Upper lobe of left lung (tissue), 4 donors: ENCODE results near the gene MED29.

ENCODE experiments used
- EP300 ChIP-seq, 4 donors: sonication (generic); formaldehyde crosslinking; IDR thresholded peaks; one replicate each; pipeline ENCODE4 v1.5.1; 2017; ENCODE audit warnings: antibody characterized with exemption in 4 of 4, control low read depth in 2 of 4
- POLR2A ChIP-seq, 4 donors: fragments of 450-650 bp; IDR thresholded peaks; one replicate each; pipeline ENCODE4 v1.5.1; 2016 to 2017; ENCODE audit warnings: antibody characterized with exemption in 4 of 4, mild to moderate bottlenecking in 2 of 4
- POLR2AphosphoS5 ChIP-seq, 2 donors: sonication (generic); formaldehyde crosslinking; IDR thresholded peaks; one replicate each; pipeline ENCODE4 v1.5.1; 2017; ENCODE audit warnings: antibody characterized with exemption in 2 of 2
- TF ChIP-seq, protein P1 (sequence below), 6 experiments: fragments of 450-650 bp in 4 of 6; fragments of 200-600 bp in 2 of 6; sonication (generic) in 2 of 6; IDR thresholded peaks; one replicate each; pipeline ENCODE4 v1.5.1; 2016 to 2019; ENCODE audit warnings: antibody characterized with exemption in 6 of 6

DNA sequence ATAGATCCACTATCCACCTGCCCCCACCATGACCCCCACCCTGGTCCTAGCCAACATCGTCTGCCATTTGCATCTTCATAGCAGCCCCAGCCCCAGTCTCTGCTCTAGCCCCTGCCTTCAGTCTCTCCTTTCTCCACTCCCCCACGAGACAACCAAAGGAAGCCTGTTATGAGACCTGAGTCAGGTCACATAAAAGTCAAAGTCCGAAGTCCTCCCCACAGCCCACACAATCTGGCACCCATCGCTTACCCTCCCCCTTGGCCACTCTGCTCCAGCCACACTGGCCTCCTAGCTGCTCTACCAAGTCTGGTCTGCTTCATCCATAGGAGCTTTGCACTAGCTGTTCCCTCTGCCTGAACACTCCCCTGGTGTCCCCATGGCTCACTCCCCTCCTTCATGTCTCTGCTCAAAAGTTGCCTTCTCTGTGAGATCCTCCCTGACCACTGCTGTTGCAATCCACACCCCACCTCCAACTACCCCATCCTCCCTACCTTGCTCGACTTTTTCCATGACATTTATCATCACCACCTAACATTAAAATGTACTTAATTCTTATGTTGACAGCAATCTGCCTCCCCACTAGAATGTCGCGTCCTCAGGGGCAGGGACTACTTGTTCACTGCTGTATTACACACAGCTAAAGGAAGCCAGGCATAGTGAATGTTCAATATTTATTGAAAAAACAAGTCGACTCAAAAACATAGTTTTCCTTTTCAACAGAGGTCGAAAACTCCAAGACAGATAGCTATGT, 20.1 kb downstream of the MED29 start:
- TF ChIP-seq POLR2A (IDR thresholded peaks at IDR 0.05) (peak in 2 of 4 donors; percentile 70 to 78), EP300 (IDR thresholded peaks at IDR 0.05) (peak in 1 of 4 donors; percentile 21), POLR2AphosphoS5 (IDR thresholded peaks at IDR 0.05) (peak; percentile 78 to 98)
- TF ChIP-seq, protein P1, sequence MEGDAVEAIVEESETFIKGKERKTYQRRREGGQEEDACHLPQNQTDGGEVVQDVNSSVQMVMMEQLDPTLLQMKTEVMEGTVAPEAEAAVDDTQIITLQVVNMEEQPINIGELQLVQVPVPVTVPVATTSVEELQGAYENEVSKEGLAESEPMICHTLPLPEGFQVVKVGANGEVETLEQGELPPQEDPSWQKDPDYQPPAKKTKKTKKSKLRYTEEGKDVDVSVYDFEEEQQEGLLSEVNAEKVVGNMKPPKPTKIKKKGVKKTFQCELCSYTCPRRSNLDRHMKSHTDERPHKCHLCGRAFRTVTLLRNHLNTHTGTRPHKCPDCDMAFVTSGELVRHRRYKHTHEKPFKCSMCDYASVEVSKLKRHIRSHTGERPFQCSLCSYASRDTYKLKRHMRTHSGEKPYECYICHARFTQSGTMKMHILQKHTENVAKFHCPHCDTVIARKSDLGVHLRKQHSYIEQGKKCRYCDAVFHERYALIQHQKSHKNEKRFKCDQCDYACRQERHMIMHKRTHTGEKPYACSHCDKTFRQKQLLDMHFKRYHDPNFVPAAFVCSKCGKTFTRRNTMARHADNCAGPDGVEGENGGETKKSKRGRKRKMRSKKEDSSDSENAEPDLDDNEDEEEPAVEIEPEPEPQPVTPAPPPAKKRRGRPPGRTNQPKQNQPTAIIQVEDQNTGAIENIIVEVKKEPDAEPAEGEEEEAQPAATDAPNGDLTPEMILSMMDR (IDR thresholded peaks at IDR 0.05) = no peak
